ENCODE measurements around the gene DCC.

- no peak for TF ChIP-seq POLR2A (IDR thresholded peaks at IDR 0.05; ENCODE audit: low read length)
- TF ChIP-seq GATA1 (IDR thresholded peaks at IDR 0.05; ENCODE audit: low read depth, low read length): no peak
Observed at GRCh38 chr18:53509886-53510285, 1169.9 kb downstream of the DCC start.
